Measurements from ENCODE around the gene ERCC2.
A peak's percentile ranks its signal among the peaks of the same experiment; 100 is the strongest.

The ERCC2 gene

GRCh38 chr19:45355910-45356309 lies 14.5 kb downstream of the ERCC2 start:
- no peak for DNase-seq (ENCODE audit: low read depth in 4 of 4, low spot score in 1 of 4)

- DNase-seq (ENCODE audit: low read depth in 4 of 4, low spot score in 1 of 4), result no peak
These were observed 15.0 kb downstream of the ERCC2 start for GRCh38 chr19:45355402-45355801.

GRCh38 chr19:45354241-45354842 lies 16.0 kb downstream of the ERCC2 start:
- DNase-seq (ENCODE audit: low read depth in 4 of 4, low spot score in 1 of 4), result no peak

GRCh38 chr19:45352914-45353796 lies 17.2 kb downstream of the ERCC2 start:
- DNase-seq (ENCODE audit: low read depth in 4 of 4, low spot score in 1 of 4), result no peak

- no peak for DNase-seq (ENCODE audit: low read depth in 4 of 4, low spot score in 1 of 4)
These were observed 17.9 kb downstream of the ERCC2 start for GRCh38 chr19:45352471-45352870.

- DNase-seq (ENCODE audit: low read depth in 4 of 4, low spot score in 1 of 4), result no peak
These were observed 18.3 kb downstream of the ERCC2 start for GRCh38 chr19:45352062-45352461.

GRCh38 chr19:45351401-45351952 lies 18.9 kb downstream of the ERCC2 start:
- DNase-seq (ENCODE audit: low read depth in 4 of 4, low spot score in 1 of 4), result no peak

GRCh38 chr19:45350477-45351058 lies 19.8 kb downstream of the ERCC2 start:
- DNase-seq (ENCODE audit: low read depth in 4 of 4, low spot score in 1 of 4), result no peak

GRCh38 chr19:45349430-45349941 lies 20.9 kb downstream of the ERCC2 start:
- DNase-seq (ENCODE audit: low read depth in 4 of 4, low spot score in 1 of 4), result no peak

- DNase-seq (ENCODE audit: low read depth in 4 of 4, low spot score in 1 of 4), result no peak
These were observed 21.3 kb downstream of the ERCC2 start for GRCh38 chr19:45349126-45349415.

GRCh38 chr19:45348367-45349125 lies 21.8 kb downstream of the ERCC2 start:
- DNase-seq (ENCODE audit: low read depth in 4 of 4, low spot score in 1 of 4), result no peak

GRCh38 chr19:45347570-45348366 lies 22.6 kb downstream of the ERCC2 start:
- DNase-seq (ENCODE audit: low read depth in 4 of 4, low spot score in 1 of 4), result no peak

- DNase-seq (ENCODE audit: low read depth in 4 of 4, low spot score in 1 of 4), result no peak
These were observed 23.9 kb downstream of the ERCC2 start for GRCh38 chr19:45346449-45346848.

GRCh38 chr19:45345506-45345860 lies 24.9 kb downstream of the ERCC2 start:
- DNase-seq (ENCODE audit: low read depth in 4 of 4, low spot score in 1 of 4), result no peak

GRCh38 chr19:45344621-45345505 lies 25.5 kb downstream of the ERCC2 start:
- no peak for DNase-seq (ENCODE audit: low read depth in 4 of 4, low spot score in 1 of 4)

- no peak for DNase-seq (ENCODE audit: low read depth in 4 of 4, low spot score in 1 of 4)
These were observed 27.5 kb downstream of the ERCC2 start for GRCh38 chr19:45342911-45343310.

- no peak for DNase-seq (ENCODE audit: low read depth in 4 of 4, low spot score in 1 of 4)
These were observed 29.4 kb downstream of the ERCC2 start for GRCh38 chr19:45340899-45341453.

GRCh38 chr19:45340232-45340898 lies 30.0 kb downstream of the ERCC2 start, which contains the start of gene KLC3:
Gene KLC3 (plus strand): TSS chr19:45340750. CDS start chr19:45345542, 4,792 bp downstream.
- peak in 3 of 4 experiments; percentile 9 to 26 (median 10) for DNase-seq (ENCODE audit: low read depth in 4 of 4, low spot score in 1 of 4)

Data from stimulated activated CD4-positive, alpha-beta T cell treated with anti-CD3 and anti-CD28 coated beads, Interleukin-1b, Interleukin-23, amount 100 ng/mL, for 24 hours (primary cell).